ENCODE data around the gene RETNLB. TPM values are rescaled to one million over a fixed set of nuclear protein-coding genes. Genes with fewer than 3 reads are reported as not detected.

RETNLB gene, protein sequence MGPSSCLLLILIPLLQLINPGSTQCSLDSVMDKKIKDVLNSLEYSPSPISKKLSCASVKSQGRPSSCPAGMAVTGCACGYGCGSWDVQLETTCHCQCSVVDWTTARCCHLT
- total RNA-seq (2014; rRNA removed; shearing (Covaris generic); ENCODE audit: low replicate concordance) = not detected in 2 replicates

DNA sequence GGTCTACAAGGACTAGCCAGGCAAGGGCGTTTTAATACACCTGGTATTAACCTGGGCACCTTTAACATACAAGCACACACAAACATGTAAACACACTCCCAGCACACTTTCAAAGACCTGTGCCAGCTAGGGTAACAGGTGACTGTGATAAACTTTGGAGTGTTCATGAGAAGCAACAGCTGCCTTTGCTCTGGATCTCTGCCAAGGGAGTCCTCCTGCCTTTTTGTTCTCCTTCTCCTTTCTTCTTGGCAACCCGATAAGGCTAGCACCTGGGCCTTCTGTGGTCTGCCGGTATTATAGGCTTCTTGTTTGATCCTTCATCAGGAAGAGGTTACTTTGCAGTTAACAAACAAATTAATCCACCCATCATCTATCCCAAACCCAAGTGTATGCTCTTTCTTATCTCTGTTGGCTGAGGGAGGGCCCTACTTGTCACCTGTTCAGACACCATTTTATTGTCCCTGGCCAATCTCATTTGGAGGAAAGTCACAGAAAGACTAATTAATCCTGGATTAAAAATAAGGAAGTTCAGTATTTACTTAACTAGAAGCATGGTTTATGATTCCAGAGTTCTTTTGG is at the start of gene RETNLB:
TSS of gene RETNLB (minus strand) at position 7 of the 579 bp plus-strand sequence. CDS start 225 bp downstream, outside the sequence.
- in situ Hi-C loops (cut with HindIII; ENCODE audit: low pct_unique_long_range_greater_than_20kb, low sequenced_read_pairs) = no loop called here
- DNase-seq (ENCODE audit: low read depth) = no peak

GRCh38 chr3:108806316-108806715 is 49.1 kb upstream of the RETNLB start:
- in situ Hi-C loops (cut with HindIII; ENCODE audit: low pct_unique_long_range_greater_than_20kb, low sequenced_read_pairs) = no loop called here
- no peak for DNase-seq (ENCODE audit: low read depth)

GRCh38 chr3:108804966-108805365 is 47.8 kb upstream of the RETNLB start:
- DNase-seq (ENCODE audit: low read depth) = no peak
- in situ Hi-C loops (cut with HindIII; ENCODE audit: low pct_unique_long_range_greater_than_20kb, low sequenced_read_pairs) = no loop called here

- in situ Hi-C loops (cut with HindIII; ENCODE audit: low pct_unique_long_range_greater_than_20kb, low sequenced_read_pairs) = no loop called here
- DNase-seq (ENCODE audit: low read depth) = peak; percentile 79
Observed at GRCh38 chr3:108804437-108804836, 47.2 kb upstream of the RETNLB start.

GRCh38 chr3:108791473-108791872 is 34.3 kb upstream of the RETNLB start:
- in situ Hi-C loops (cut with HindIII; ENCODE audit: low pct_unique_long_range_greater_than_20kb, low sequenced_read_pairs) = no loop called here
- no peak for DNase-seq (ENCODE audit: low read depth)

- in situ Hi-C loops (cut with HindIII; ENCODE audit: low pct_unique_long_range_greater_than_20kb, low sequenced_read_pairs) = no loop called here
- DNase-seq (ENCODE audit: low read depth) = no peak
Observed at GRCh38 chr3:108780235-108780634, 23.0 kb upstream of the RETNLB start.

DNA sequence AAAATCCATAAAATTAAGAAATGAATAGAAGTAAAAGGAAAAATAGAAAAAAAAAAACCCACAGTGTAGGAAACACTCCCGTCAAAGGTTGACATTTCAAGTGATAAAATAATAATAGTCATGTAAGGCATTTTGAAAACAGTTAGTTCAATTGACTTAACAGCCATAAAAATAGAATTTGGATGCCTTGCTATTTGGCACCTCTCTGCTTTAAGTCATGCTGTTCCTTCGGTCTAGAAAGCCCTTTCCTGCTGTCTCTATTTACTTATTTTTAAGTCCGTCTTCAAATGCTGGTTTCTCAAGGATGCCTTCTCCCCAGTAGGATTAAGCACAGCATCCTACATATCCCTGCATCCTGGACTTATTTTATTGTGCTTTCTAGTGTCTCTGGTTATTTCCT is 22.3 kb upstream of the RETNLB start:
- in situ Hi-C loops (cut with HindIII; ENCODE audit: low pct_unique_long_range_greater_than_20kb, low sequenced_read_pairs) = no loop called here
- DNase-seq (ENCODE audit: low read depth) = no peak

GRCh38 chr3:108775649-108776048 is 18.4 kb upstream of the RETNLB start:
- DNase-seq (ENCODE audit: low read depth) = no peak
- in situ Hi-C loops (cut with HindIII; ENCODE audit: low pct_unique_long_range_greater_than_20kb, low sequenced_read_pairs) = no loop called here

GRCh38 chr3:108767253-108767652 is 10.0 kb upstream of the RETNLB start:
- DNase-seq (ENCODE audit: low read depth) = no peak
- in situ Hi-C loops (cut with HindIII; ENCODE audit: low pct_unique_long_range_greater_than_20kb, low sequenced_read_pairs) = no loop called here

DNA sequence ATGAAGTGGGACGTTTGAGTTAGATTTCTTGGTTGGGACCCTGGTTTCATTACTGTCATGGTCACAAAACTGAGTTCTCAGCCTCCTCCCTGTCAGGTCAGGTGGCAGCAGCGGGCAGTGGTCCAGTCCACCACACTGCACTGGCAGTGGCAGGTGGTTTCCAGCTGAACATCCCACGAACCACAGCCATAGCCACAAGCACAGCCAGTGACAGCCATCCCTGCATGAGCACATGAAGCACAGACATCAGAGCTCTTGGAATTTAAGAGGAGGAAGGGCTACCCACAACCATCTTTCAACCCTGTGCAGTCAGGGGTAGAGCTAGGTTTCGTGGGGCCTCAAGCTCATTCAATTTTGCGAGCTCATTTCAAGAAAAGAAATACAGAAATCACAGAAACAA is 1.5 kb downstream of the RETNLB start:
- DNase-seq (ENCODE audit: low read depth) = no peak
- in situ Hi-C loops (cut with HindIII; ENCODE audit: low pct_unique_long_range_greater_than_20kb, low sequenced_read_pairs) = no loop called here

- in situ Hi-C loops (cut with HindIII; ENCODE audit: low pct_unique_long_range_greater_than_20kb, low sequenced_read_pairs) = no loop called here
- no peak for DNase-seq (ENCODE audit: low read depth)
Observed at GRCh38 chr3:108744762-108745161, 12.4 kb downstream of the RETNLB start.

DNA sequence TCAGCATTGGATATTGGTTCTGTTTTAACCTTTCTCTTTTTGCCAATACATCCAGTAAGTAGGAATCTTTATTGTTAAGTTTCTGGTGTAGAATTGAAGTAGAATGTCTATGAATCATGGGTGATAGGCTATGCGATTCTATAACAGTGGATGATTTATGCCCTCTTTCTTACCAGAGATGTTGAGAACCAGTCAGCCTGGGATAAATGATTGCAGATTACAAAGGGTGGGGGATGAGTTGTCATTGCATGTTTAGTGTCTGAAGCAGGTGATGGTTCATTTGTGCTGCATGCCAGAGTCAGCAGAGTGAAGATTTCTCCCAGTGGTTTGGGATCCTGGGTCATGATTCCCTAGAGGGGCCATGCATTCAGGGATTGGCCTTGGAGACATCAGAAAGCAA is 14.3 kb downstream of the RETNLB start:
- in situ Hi-C loops (cut with HindIII; ENCODE audit: low pct_unique_long_range_greater_than_20kb, low sequenced_read_pairs) = no loop called here
- DNase-seq (ENCODE audit: low read depth) = no peak

- no peak for DNase-seq (ENCODE audit: low read depth)
- in situ Hi-C loops (cut with HindIII; ENCODE audit: low pct_unique_long_range_greater_than_20kb, low sequenced_read_pairs) = no loop called here
Observed at GRCh38 chr3:108736821-108737220, 20.4 kb downstream of the RETNLB start.

GRCh38 chr3:108728934-108729333 is 28.3 kb downstream of the RETNLB start:
- in situ Hi-C loops (cut with HindIII; ENCODE audit: low pct_unique_long_range_greater_than_20kb, low sequenced_read_pairs) = no loop called here

DNA sequence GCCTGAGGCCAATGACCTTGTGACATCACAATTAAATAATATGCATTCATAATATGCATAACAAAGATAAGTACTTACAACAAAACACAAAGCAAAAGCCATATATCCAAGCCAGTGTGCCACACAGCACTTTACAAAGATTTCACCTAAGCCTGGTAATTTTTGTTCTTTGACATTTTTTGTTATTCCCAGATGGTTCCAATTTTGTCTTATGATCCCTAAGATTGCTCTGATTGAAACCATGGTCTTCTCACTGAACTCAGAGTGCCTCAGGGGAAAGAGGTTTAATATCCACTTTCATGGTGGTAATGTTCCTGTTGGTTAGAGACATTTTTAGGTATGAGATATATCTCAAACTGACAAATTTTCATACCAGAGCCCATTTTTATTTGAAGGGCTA is 29.1 kb downstream of the RETNLB start:
- no peak for DNase-seq (ENCODE audit: low read depth)
- in situ Hi-C loops (cut with HindIII; ENCODE audit: low pct_unique_long_range_greater_than_20kb, low sequenced_read_pairs) = no loop called here

More at GRCh38 chr3:108728934-108729333, 28.3 kb downstream of the RETNLB start:
- no peak for DNase-seq (ENCODE audit: low read depth)

GRCh38 chr3:108724101-108724500 is 33.1 kb downstream of the RETNLB start:
- in situ Hi-C loops (cut with HindIII; ENCODE audit: low pct_unique_long_range_greater_than_20kb, low sequenced_read_pairs) = no loop called here
- no peak for DNase-seq (ENCODE audit: low read depth)

- in situ Hi-C loops (cut with HindIII; ENCODE audit: low pct_unique_long_range_greater_than_20kb, low sequenced_read_pairs) = no loop called here
- DNase-seq (ENCODE audit: low read depth) = no peak
Observed at GRCh38 chr3:108722724-108723123, 34.5 kb downstream of the RETNLB start.

- DNase-seq (ENCODE audit: low read depth) = no peak
- in situ Hi-C loops (cut with HindIII; ENCODE audit: low pct_unique_long_range_greater_than_20kb, low sequenced_read_pairs) = no loop called here
Observed at GRCh38 chr3:108719178-108719806, 37.9 kb downstream of the RETNLB start.

DNA sequence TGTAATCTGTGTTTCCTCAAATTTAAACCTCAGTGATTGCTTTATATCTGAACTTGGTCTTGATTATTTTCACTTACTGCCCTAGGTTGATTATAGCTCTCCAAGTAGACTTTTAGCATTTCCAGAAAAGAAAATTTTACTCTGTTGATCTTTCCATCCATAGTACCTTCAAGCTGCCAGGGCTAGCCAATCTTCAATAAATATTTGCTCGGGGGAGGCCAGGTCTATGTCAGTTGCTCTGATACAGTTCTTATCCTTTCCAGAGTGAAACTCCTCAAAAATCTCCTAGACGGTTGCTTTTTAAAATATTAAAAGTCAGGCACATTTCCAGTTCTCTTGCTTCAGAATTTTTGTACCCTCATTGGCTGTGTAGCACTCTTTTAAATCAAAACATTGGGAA is 38.8 kb downstream of the RETNLB start:
- in situ Hi-C loops (cut with HindIII; ENCODE audit: low pct_unique_long_range_greater_than_20kb, low sequenced_read_pairs) = no loop called here
- DNase-seq (ENCODE audit: low read depth) = no peak

- DNase-seq (ENCODE audit: low read depth) = no peak
- in situ Hi-C loops (cut with HindIII; ENCODE audit: low pct_unique_long_range_greater_than_20kb, low sequenced_read_pairs) = no loop called here
Observed at GRCh38 chr3:108713816-108714215, 43.4 kb downstream of the RETNLB start.

Data from Caki2 (cell line).